Left lung (tissue), 10 donors: ENCODE results near the gene HIGD1A. TPM values are rescaled to one million over a fixed set of nuclear protein-coding genes. Genes with fewer than 3 reads are reported as not detected.

ENCODE experiments used
- ATAC-seq: fragments of 200-7000 bp; cut with Tn5 transposase; one replicate; pipeline ENCODE4 v1.9.1; 2020; ENCODE audit warnings: moderate library complexity
- DNase-seq, 4 donors: peaks; one replicate each; pipeline ENCODE4 v3.0.0-alpha.2; 2013 to 2020
- H3K27ac ChIP-seq, 2 donors: fragments of 200-600 bp; sonication (generic) in 1 of 2; one replicate each; pipeline versions ENCODE4 v1.5.0 to v1.8.0; 2020 to 2021
- H3K27me3 ChIP-seq, 2 donors: fragments of 200-600 bp; sonication (generic) in 1 of 2; one replicate each; pipeline versions ENCODE4 v1.5.0 to v1.8.0; 2020 to 2021
- H3K36me3 ChIP-seq, 2 donors: fragments of 200-600 bp; sonication (generic) in 1 of 2; one replicate each; pipeline versions ENCODE4 v1.5.0 to v1.8.0; 2020 to 2021
- H3K4me1 ChIP-seq, 2 donors: fragments of 200-600 bp; one replicate each; pipeline ENCODE4 v1.8.0; 2021
- H3K4me3 ChIP-seq, 2 donors: fragments of 200-600 bp; sonication (generic) in 1 of 2; one replicate each; pipeline versions ENCODE4 v1.5.0 to v1.8.0; 2020 to 2021; ENCODE audit warnings: mild to moderate bottlenecking in 1 of 2
- H3K9me3 ChIP-seq, 2 donors: fragments of 200-600 bp; sonication (generic) in 1 of 2; one replicate each; pipeline versions ENCODE4 v1.5.0 to v1.8.0; 2020 to 2021
- intact Hi-C, 2 donors: fragments of 100-400 bp; cut with DNase I; formaldehyde crosslinking; loops; one replicate each; pipeline versions ENCODE4 v1.11.2 to v1.14.2; 2022
- polyA plus RNA-seq, 6 donors: library from polyadenylated mRNA; unstranded; fragments of 120-200 nt; gene quantifications; one replicate each; pipeline ENCODE4 v1.2.1, GENCODE V29; 2013; ENCODE audit not compliant: insufficient read length in 6 of 6
- total RNA-seq, 2 donors: library from RNA; stranded (reverse); fragmentation: NEBNext Ultra II Directional; extraction: Animal tissue kit (Norgen Biotek cat#: 25700); gene quantifications; one replicate each; pipeline ENCODE4 v1.2.1, GENCODE V29; 2021
- TF ChIP-seq, protein P1 (sequence below), 2 donors: fragments of 200-600 bp; sonication (generic) in 1 of 2; IDR thresholded peaks; one replicate each; pipeline versions ENCODE4 v1.5.0 to v1.8.0; 2021; ENCODE audit warnings: antibody characterized with exemption in 2 of 2
- donor health status: DM: no; HTN: yes; CAD: no.
- donor health status: DM: no; HTN: no; CAD: no.

Gene HIGD1A
- total and polyA plus RNA-seq, 8 donors: 77.7 to 99.1 (median 92.5) TPM

DNA sequence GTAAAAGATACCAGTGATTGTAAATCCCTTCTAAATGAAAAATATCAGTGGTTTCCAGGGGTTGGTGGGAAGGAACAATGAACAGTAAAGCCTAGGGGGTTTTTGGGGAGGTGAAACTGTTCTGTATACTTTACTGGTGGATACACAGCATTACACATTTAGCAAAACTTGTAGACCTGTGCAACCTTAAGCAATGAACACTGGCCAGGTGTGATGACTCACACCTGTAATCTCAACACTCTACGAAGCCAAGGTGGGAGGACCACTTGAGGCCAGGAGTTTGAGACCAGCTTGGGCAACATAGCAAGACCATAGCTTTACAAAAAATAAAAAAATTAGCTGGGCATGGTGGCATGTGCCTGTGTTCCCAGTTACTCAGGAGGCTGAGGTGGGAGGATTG lies 33.0 kb downstream of the HIGD1A start:
- Histone ChIP-seq H3K9me3 (no peaks in the 10 kb centered on the region), H3K4me3 (no peak overlapping the region), H3K27ac (no peak overlapping the region), H3K4me1 (peaks cover 0 to 11% of the 10 kb centered on the region in 2 donors), H3K36me3 (no peaks in the 10 kb centered on the region), H3K27me3 (no peaks in the 10 kb centered on the region)
- TF ChIP-seq, protein P1, sequence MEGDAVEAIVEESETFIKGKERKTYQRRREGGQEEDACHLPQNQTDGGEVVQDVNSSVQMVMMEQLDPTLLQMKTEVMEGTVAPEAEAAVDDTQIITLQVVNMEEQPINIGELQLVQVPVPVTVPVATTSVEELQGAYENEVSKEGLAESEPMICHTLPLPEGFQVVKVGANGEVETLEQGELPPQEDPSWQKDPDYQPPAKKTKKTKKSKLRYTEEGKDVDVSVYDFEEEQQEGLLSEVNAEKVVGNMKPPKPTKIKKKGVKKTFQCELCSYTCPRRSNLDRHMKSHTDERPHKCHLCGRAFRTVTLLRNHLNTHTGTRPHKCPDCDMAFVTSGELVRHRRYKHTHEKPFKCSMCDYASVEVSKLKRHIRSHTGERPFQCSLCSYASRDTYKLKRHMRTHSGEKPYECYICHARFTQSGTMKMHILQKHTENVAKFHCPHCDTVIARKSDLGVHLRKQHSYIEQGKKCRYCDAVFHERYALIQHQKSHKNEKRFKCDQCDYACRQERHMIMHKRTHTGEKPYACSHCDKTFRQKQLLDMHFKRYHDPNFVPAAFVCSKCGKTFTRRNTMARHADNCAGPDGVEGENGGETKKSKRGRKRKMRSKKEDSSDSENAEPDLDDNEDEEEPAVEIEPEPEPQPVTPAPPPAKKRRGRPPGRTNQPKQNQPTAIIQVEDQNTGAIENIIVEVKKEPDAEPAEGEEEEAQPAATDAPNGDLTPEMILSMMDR (IDR thresholded peaks at IDR 0.05): no peak
- DNase-seq (no peak), ATAC-seq (no peak)
- intact Hi-C loops: no loop called here

GRCh38 chr3:42769477-42770131 lies 34.7 kb downstream of the HIGD1A start:
- Histone ChIP-seq H3K4me1 (peaks cover 0 to 17% of the 10 kb centered on the region in 2 donors), H3K4me3 (no peak overlapping the region), H3K36me3 (no peaks in the 10 kb centered on the region), H3K27ac (no peak overlapping the region), H3K27me3 (no peaks in the 10 kb centered on the region), H3K9me3 (no peaks in the 10 kb centered on the region)
- ATAC-seq: no peak
- intact Hi-C loops: no loop called here
- TF ChIP-seq, protein P1 (IDR thresholded peaks at IDR 0.05): no peak
- peak in 2 of 4 donors; percentile 25 to 75 for DNase-seq

DNA sequence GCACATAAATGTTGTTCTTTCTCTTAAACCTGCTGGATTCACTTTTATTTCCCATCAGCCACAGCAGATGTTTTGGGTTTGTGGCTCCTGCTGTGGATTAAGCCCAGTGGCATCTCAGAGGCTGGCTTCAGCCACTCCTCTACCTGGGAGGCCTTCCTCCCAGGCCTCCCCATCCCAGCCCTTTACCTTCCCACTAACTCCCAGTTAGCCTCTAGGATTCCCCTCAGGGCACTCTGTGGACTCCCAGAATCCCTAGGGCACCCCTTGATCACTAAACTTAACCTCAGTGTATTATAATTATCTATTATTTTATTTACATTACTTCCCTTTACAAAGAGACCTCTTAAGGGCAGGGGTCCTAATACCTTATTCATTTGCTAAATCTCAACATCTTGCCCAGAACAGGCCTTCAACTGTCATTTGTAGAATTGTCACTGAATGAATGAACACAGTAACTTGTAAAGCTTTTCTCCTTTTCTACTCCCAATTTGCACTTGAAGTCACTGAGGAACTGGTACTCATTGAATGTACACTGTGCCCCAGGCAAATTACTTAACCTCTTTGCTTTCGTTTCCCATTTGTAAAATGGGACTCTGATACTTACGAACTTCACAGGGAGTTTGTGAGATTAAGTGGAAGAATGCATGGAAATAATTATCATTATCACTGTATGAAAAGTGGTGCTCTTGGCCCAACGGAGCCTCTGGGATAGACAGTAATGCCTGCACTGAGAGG lies 39.6 kb downstream of the HIGD1A start:
- intact Hi-C loops: no loop called here
- ATAC-seq: peak; percentile 19
- peak overlapping the region in 1 of 2 donors; percentile 28 for H3K27ac ChIP-seq

GRCh38 chr3:42764115-42764514 lies 40.2 kb downstream of the HIGD1A start:
- H3K4me3 ChIP-seq: no peak overlapping the region
- peak; percentile 74 for ATAC-seq
- peak overlapping the region in 1 of 2 donors; percentile 28 for H3K27ac ChIP-seq
- TF ChIP-seq, protein P1 (IDR thresholded peaks at IDR 0.05): no peak
- H3K36me3 ChIP-seq: no peaks in the 10 kb centered on the region
- H3K4me1 ChIP-seq: peaks cover 0 to 44% of the 10 kb centered on the region in 2 donors
- H3K9me3 ChIP-seq: no peaks in the 10 kb centered on the region
- intact Hi-C loops: no loop called here
- no peaks in the 10 kb centered on the region for H3K27me3 ChIP-seq
- peak in 2 of 4 donors; percentile 28 to 62 for DNase-seq

More for the DNA sequence above, 39.6 kb downstream of the HIGD1A start:
- peaks cover 0 to 44% of the 10 kb centered on the region in 2 donors for H3K4me1 ChIP-seq
- TF ChIP-seq, protein P1 (IDR thresholded peaks at IDR 0.05): no peak
- no peak overlapping the region for H3K4me3 ChIP-seq
- DNase-seq: no peak
- H3K9me3 ChIP-seq: no peaks in the 10 kb centered on the region
- no peaks in the 10 kb centered on the region for H3K36me3 ChIP-seq
- H3K27me3 ChIP-seq: no peaks in the 10 kb centered on the region

- DNase-seq: no peak
- Histone ChIP-seq H3K36me3 (no peaks in the 10 kb centered on the region), H3K27ac (peak overlapping the region in 1 of 2 donors; percentile 83), H3K4me3 (no peak overlapping the region), H3K9me3 (no peaks in the 10 kb centered on the region), H3K4me1 (peaks cover 0 to 44% of the 10 kb centered on the region in 2 donors), H3K27me3 (no peaks in the 10 kb centered on the region)
- no peak for ATAC-seq
- TF ChIP-seq, protein P1 (IDR thresholded peaks at IDR 0.05): no peak
- intact Hi-C loops: no loop called here
Observed at GRCh38 chr3:42763021-42763420, 41.3 kb downstream of the HIGD1A start.
